Pancreas (tissue), 10 donors: ENCODE results near the gene MGAT4B. TPM values are rescaled to one million over a fixed set of nuclear protein-coding genes. Genes with fewer than 3 reads are reported as not detected.

Source experiments
- ATAC-seq, 4 donors: fragments of 200-7000 bp; cut with Tn5 transposase; one replicate each; pipeline versions ENCODE4 v1.8.0 to v1.9.1; 2020; ENCODE audit warnings: mild to moderate bottlenecking in 4 of 4, moderate library complexity in 4 of 4
- DNase-seq, 6 donors: peaks; one replicate each; pipeline ENCODE4 v3.0.0-alpha.2; 2020
- FAIRE-seq: peaks from 2 replicates; lab custom pipeline; 2012; peaks lifted over from hg19 to GRCh38; lab: Jason Lieb, UNC
- H3K27ac ChIP-seq, 4 donors: fragments of 200-600 bp; sonication (generic); 1 replicate in 3 of 4; 2 replicates in 1 of 4; pipeline versions ENCODE4 v1.5.0 to v1.8.0; 2020
- H3K27me3 ChIP-seq, 4 donors: fragments of 200-600 bp; one replicate each; pipeline ENCODE4 v1.8.0; 2021
- H3K36me3 ChIP-seq, 3 donors: fragments of 200-600 bp; sonication (generic) in 1 of 3; one replicate each; pipeline versions ENCODE4 v1.5.0 to v1.8.0; 2020 to 2021
- H3K4me1 ChIP-seq, 3 donors: fragments of 200-600 bp; one replicate each; pipeline ENCODE4 v1.8.0; 2021
- H3K4me3 ChIP-seq, 4 donors: fragments of 200-600 bp; sonication (generic) in 2 of 4; one replicate each; pipeline versions ENCODE4 v1.5.0 to v1.8.0; 2020 to 2021
- H3K9me3 ChIP-seq, 4 donors: fragments of 200-600 bp; one replicate each; pipeline ENCODE4 v1.8.0; 2021
- CTCF ChIP-seq, 4 donors: fragments of 200-600 bp; sonication (generic) in 3 of 4; IDR thresholded peaks; one replicate each; pipeline versions ENCODE4 v1.5.0 to v1.8.0; 2021; ENCODE audit warnings: antibody characterized with exemption in 4 of 4
- WGBS, 2 donors: extraction: QIAGEN DNeasy Blood & Tissue Kit; methylation state at CpG; one replicate each; pipeline ENCODE4 v1.1.7; 2013; 5-methylcytosine and 5-hydroxymethylcytosine counted together
- intact Hi-C, 3 donors: fragments of 100-400 bp; cut with DNase I; formaldehyde crosslinking; loops; one replicate each; pipeline versions ENCODE4 v1.11.1 to v1.14.2; 2022
- polyA plus RNA-seq, 2 donors: library from polyadenylated mRNA; stranded (reverse); fragments of 200-250 nt; gene quantifications; one replicate each; pipeline ENCODE4 v1.2.3, GENCODE V29; 2013
- total RNA-seq, 6 donors: library from RNA; stranded (reverse); fragmentation: NEBNext Ultra II Directional in 4 of 6; extraction: Animal tissue kit (Norgen Biotek cat#: 25700) in 4 of 6; gene quantifications; one replicate each; pipeline versions ENCODE4 v1.2.1 to v1.2.4, GENCODE V29; 2021 to 2023
- donor health status: healthy with polysubstance abuse.
- donor health status: DM: no; HTN: no; CAD: no; lungs with moderate emphysema.
- donor health status: DM: no; HTN: no; CAD: no.
- donor health status: control.
- donor health status: control.
- donor health status: Bipolar disorder and iron deficiency.
- donor health status: DM: yes; HTN: yes; CAD: no.
- donor health status: DM: no; HTN: no; CAD: no.
- donor health status: DM: no; HTN: no; CAD: no.
- donor health status: DM: yes; HTN: yes; CAD: no.

MGAT4B gene
- total and polyA plus RNA-seq, 8 donors = 33.7 to 97.5 (median 52.7) TPM

GRCh38 chr5:179805070-179805528, 1.6 kb downstream of the MGAT4B start:
- H3K27me3 ChIP-seq = no peaks in the 10 kb centered on the region
- no peak for FAIRE-seq
- ATAC-seq = peak; percentile 5 to 23 (median 14)
- no peak for TF ChIP-seq CTCF (IDR thresholded peaks at IDR 0.05)
- WGBS, 2 donors = 4 to 14% methylated on average over 9 of the region's 9 CpGs
- peak overlapping the region; percentile 81 to 94 (median 88) for H3K27ac ChIP-seq
- intact Hi-C loops = loop anchor here in 1 of 3 donors (10.0 kb wide), 1 partner anchor 110 kb away; no protein-coding TSS in a partner anchor
- DNase-seq = peak in 4 of 6 donors; percentile 43 to 72 (median 58)
- H3K9me3 ChIP-seq = no peaks in the 10 kb centered on the region
- H3K36me3 ChIP-seq = peaks cover 0 to 4% (median 0%) of the 10 kb centered on the region in 3 donors
- H3K4me3 ChIP-seq = peak overlapping the region; percentile 77 to 91 (median 84)
- peaks cover 0 to 22% (median 0%) of the 10 kb centered on the region in 3 donors for H3K4me1 ChIP-seq

- H3K27ac ChIP-seq = peak overlapping the region in 3 of 4 donors; percentile 82 to 94 (median 93)
- intact Hi-C loops = loop anchor here in 2 of 3 donors (5.0 to 10.0 kb wide), 2 partner anchors 98 to 110 kb away; no protein-coding TSS in a partner anchor
Observed at GRCh38 chr5:179804555-179804947, 2.1 kb downstream of the MGAT4B start.

GRCh38 chr5:179803651-179804554, 2.8 kb downstream of the MGAT4B start:
- no peak for TF ChIP-seq CTCF (IDR thresholded peaks at IDR 0.05)
- WGBS, 2 donors = 61 to 73% methylated on average over 15 to 18 of the region's 18 CpGs
- H3K27me3 ChIP-seq = no peaks in the 10 kb centered on the region
- FAIRE-seq (no peak), ATAC-seq (no peak), DNase-seq (peak in 4 of 6 donors; percentile 10 to 58 (median 20))
- no peak overlapping the region for H3K4me3 ChIP-seq
- intact Hi-C loops = loop anchor here in 2 of 3 donors (5.0 to 10.0 kb wide), 2 partner anchors 98 to 111 kb away; no protein-coding TSS in a partner anchor
- peaks cover 0 to 13% (median 3%) of the 10 kb centered on the region in 3 donors for H3K36me3 ChIP-seq
- no peaks in the 10 kb centered on the region for H3K9me3 ChIP-seq
- peak overlapping the region in 3 of 4 donors; percentile 82 to 94 (median 93) for H3K27ac ChIP-seq
- H3K4me1 ChIP-seq = peaks cover 0 to 22% (median 0%) of the 10 kb centered on the region in 3 donors

More at GRCh38 chr5:179804555-179804947, 2.1 kb downstream of the MGAT4B start:
- Histone ChIP-seq H3K9me3 (no peaks in the 10 kb centered on the region), H3K36me3 (peaks cover 0 to 8% (median 0%) of the 10 kb centered on the region in 3 donors), H3K4me1 (peaks cover 0 to 22% (median 0%) of the 10 kb centered on the region in 3 donors), H3K4me3 (peak overlapping the region in 1 of 4 donors; percentile 89), H3K27me3 (no peaks in the 10 kb centered on the region)
- no peak for DNase-seq
- TF ChIP-seq CTCF (IDR thresholded peaks at IDR 0.05) = no peak
- 79 to 90% methylated on average over 8 of the region's 8 CpGs for WGBS, 2 donors
- no peak for FAIRE-seq
- ATAC-seq = no peak

GRCh38 chr5:179802950-179803562, 3.6 kb downstream of the MGAT4B start:
- Histone ChIP-seq H3K4me3 (no peak overlapping the region), H3K27me3 (no peaks in the 10 kb centered on the region), H3K36me3 (peaks cover 0 to 21% (median 8%) of the 10 kb centered on the region in 3 donors), H3K27ac (no peak overlapping the region), H3K9me3 (no peaks in the 10 kb centered on the region), H3K4me1 (peaks cover 0 to 22% (median 0%) of the 10 kb centered on the region in 3 donors)
- intact Hi-C loops = loop anchor here in 2 of 3 donors (5.0 to 10.0 kb wide), 2 partner anchors 99 to 112 kb away; no protein-coding TSS in a partner anchor
- ATAC-seq (no peak), FAIRE-seq (no peak), DNase-seq (peak in 1 of 6 donors; percentile 72)
- no peak for TF ChIP-seq CTCF (IDR thresholded peaks at IDR 0.05)
- WGBS, 2 donors = 71 to 78% methylated on average over 11 of the region's 11 CpGs
